Measurements from ENCODE around the gene GATA5.

Gene GATA5

DNA sequence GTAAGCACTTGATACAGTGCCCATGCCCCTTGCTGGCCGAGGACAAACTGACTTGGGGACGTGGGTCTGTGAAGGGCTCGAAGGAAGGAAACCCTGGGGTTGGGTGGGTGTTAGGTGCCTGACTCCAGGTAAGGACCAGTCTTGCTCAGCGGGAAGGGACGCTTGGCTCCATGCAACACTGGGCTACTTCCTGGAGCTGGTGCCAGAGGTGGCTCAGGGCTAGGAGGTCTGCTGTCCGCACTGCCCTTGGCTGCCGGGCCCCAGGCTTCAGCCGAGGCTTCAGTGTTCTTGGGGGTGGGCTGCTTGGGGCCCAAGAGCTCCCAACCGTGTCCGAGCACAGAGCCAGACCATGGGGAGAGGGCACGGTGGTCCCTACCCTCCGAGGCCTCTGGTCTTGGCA, 5.3 kb downstream of the GATA5 start:
- DNase-seq, result no peak

DNA sequence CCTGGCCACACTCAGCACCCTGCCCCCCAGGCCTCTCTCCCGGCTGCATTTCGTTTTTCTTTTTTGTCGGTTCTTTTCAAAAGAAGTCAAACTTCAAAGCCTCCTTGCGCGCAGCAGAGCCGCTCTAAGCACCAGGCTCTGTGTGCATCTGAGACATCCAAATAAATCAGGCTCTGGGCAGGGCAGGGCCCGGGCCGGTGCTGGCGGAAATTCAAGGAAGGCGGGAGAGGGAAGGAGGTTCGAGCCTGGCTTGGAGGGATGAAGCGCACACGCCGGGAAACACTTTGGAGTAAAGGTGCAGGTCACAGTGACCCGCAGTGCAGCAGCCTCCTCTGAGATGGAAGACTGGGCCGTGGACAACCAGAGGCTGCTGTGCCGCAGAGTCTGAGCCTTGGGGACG, 5.8 kb downstream of the GATA5 start:
- DNase-seq, result no peak

GRCh38 chr20:62469352-62469751, 6.4 kb downstream of the GATA5 start:
- no peak for DNase-seq

- no peak for DNase-seq
Observed at GRCh38 chr20:62466806-62467537, 8.8 kb downstream of the GATA5 start.

GRCh38 chr20:62466072-62466760, 9.6 kb downstream of the GATA5 start:
- no peak for DNase-seq

DNA sequence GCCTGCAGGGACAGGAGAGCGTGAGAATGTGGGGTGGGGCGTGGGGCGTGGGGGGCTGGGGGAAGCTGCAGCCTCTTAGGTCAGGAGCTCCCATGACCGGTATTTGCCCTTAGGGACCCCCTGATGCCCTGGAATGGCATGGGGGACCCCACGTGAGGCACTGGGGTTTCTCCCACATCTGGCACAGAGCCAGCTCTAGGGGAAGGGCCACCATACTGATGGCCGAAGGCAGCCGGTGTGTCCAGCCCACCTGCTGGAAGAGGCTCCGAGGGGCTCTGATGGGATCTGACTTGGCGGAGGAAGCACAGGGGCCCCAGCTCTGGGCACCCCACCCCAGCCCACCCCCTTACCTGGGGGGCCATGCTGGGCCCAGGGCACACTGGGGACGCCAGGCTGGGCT, 10.8 kb downstream of the GATA5 start:
- no peak for DNase-seq

DNA sequence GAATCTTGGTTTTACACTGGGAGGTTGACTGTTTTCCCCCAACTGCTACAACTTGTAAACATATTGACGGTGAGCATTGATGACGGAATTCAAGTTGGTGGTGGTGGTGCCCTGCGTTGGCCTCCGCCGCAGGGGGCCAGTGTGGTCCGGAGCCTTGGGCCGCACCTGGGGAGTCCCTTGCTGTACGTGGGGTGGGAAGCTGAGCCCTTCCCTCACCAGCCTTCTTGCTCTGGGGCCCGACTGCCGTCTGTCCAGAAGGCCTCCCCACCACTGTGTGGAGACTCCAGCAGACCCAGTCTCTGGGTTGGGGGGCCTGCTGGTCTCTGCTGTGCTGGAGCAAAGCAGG, 11.4 kb downstream of the GATA5 start:
- no peak for DNase-seq

DNA sequence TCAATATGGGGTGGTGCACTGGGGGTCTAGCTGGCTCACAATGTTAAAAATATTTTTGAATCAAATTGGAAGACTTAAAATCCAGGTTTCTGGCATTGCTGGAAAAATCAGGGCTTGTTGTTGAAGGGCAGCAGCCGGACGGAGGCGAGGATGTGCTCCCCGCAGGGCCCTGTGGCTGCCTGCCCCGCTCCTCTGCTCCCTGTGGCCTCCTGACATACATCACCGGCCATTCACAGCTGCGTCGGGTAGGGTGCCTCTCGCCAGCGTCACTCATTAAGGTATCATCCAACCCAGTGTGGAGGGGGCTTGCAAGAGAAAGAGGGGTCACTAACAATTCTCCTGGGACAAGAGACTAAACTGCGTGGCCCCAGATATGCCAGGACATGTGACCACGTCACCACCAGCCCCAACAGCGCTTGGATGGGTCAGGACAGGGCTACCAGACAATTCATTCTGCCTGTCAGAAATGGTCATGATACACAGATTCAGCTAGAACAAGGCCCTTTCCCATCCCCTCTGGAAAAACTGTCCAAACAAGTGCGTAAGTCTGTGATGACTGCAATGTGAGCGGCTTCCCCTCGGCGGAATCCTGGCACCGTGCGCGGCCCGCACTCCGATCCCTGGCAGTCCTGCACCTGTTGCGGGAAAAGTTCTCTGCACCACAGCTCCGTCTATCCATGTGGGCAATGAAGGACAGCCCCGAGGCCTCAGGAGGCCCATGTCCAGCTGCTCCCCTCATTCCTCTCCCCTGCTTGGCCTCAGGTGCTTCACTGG, 12.0 kb downstream of the GATA5 start:
- DNase-seq, result no peak

GRCh38 chr20:62462976-62463592, 12.7 kb downstream of the GATA5 start:
- DNase-seq, result no peak

- DNase-seq, result no peak
Observed at GRCh38 chr20:62461834-62462233, 14.0 kb downstream of the GATA5 start.

DNA sequence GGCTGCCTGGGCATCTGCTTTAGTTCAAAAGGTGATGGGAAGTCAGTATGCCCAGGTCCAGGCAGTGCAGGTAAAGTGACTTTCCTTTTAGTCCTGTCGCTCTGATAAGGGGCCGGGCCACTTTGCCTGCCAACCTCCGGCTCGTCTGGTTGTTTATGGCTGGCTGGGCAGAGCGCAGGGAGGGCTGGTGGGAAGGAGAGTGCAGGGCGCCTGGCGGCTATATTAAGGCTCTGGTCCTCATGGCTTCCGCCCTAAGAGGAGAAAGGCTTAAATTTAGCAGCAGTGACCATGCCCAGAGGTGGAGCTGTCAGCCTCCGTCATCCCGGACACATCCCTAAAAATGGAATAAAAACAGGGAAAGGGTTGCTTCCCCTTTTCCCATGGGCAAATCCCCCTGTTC, 14.6 kb downstream of the GATA5 start:
- no peak for DNase-seq

- no peak for DNase-seq
Observed at GRCh38 chr20:62460678-62461077, 15.1 kb downstream of the GATA5 start.

GRCh38 chr20:62459488-62459887, 16.3 kb downstream of the GATA5 start:
- no peak for DNase-seq

GRCh38 chr20:62458275-62459251, 17.2 kb downstream of the GATA5 start:
- no peak for DNase-seq

GRCh38 chr20:62457831-62458230, 18.0 kb downstream of the GATA5 start:
- no peak for DNase-seq

GRCh38 chr20:62457098-62457497, 18.7 kb downstream of the GATA5 start:
- no peak for DNase-seq

- no peak for DNase-seq
Observed at GRCh38 chr20:62455929-62456328, 19.9 kb downstream of the GATA5 start.

- peak; percentile 45 for DNase-seq
Observed at GRCh38 chr20:62454904-62455636, 20.7 kb downstream of the GATA5 start.

DNA sequence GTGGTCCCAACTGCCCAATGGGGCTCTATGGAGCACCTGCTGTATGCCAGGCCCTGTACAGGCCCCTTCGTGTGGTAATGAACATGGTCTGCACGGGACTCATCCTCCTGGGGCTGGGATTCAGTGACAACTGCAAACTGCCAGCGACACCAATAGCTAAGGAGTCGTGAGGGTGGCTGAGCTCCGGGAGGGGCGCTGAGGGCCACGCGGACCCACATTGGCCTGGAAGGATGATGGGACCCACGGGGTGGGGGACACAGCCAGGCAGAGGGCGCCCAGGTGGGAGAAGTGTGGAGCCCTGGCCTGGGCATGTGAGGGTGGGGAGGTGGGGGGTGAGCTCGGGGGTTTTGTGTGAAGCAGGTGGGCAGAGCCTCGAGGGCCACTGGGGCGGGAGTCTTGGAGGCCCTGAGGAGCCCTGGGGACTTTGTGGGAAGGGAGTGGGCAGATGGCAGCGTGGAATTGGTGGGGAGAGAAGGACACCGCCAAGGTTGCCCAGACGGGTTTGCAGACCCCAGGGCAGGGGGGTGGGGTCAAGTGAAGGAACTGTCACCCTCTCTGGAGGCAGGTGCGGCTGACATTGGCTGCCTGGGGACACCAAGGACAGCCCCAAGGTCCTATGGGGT, 22.5 kb downstream of the GATA5 start:
- DNase-seq, result no peak

DNA sequence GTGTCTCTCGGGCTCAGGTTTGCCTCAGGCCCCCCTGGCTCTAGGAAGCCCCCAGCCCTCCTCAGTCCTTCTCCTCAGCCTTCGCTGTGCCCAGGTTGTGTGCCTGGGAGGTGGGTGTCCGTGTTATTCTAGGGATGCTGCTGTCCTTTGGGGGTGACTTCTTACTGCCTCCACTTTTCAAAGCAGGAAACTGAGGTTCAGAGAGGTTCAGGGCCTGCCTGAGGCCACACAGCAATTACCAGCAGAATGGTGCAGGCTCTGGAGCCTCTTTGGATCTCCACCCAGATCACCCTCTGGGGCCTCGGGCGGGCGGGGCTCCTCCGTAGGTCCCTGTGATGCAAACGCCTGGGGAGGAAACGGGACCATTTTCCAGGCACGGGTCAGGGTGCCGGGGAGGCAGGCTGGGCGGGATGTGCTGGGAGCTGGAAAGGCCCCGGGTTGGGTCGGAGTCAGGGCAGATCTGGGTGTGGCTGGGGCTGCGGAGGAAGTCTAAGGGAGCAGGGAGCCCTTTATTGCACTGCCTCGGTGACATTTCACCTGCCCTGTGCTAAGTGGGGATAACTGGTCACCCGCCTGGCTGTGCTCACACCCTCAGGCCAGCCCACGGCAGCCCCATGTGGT, 23.2 kb downstream of the GATA5 start:
- DNase-seq, result no peak

DNA sequence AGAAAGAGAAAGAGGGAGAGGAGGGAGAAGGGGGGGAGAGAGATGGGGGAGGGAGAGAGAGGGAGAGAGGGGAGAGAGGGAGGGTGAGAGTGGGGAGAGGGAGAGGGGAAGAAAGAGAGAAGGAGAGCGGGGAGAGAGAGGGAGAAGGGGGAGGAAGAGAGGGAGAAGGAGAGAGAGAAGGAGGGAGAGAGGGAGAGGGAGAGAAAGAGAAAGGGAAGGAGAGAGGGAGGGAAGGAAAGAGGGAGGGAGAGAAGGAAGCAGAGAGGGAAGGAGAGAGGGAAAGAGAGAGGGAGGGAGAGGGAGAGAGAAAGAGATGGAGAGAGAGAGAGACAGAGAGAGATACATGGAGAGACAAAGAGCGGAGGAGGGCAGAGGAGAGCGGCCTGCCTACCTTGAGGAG, 23.8 kb downstream of the GATA5 start:
- no peak for DNase-seq

Data from right hindlimb (tissue), 1 donor.